Measurements from ENCODE around the gene TRIM26.

Gene TRIM26

GRCh38 chr6:30188541-30188940, 24.7 kb downstream of the TRIM26 start:
- no peak overlapping the region for H3K4me3 ChIP-seq (ENCODE audit: low read length)
- no peak for TF ChIP-seq CTCF (IDR thresholded peaks at IDR 0.05; ENCODE audit: insufficient read depth, low read depth, low read length, missing control alignments)
- no peak for DNase-seq (ENCODE audit: low read depth)

GRCh38 chr6:30185846-30186484, 27.2 kb downstream of the TRIM26 start:
- no peak for TF ChIP-seq CTCF (IDR thresholded peaks at IDR 0.05; ENCODE audit: insufficient read depth, low read depth, low read length, missing control alignments)
- no peak overlapping the region for H3K4me3 ChIP-seq (ENCODE audit: low read length)
- no peak for DNase-seq (ENCODE audit: low read depth)

- TF ChIP-seq CTCF (IDR thresholded peaks at IDR 0.05; ENCODE audit: insufficient read depth, low read depth, low read length, missing control alignments), result no peak
- no peak overlapping the region for H3K4me3 ChIP-seq (ENCODE audit: low read length)
- no peak for DNase-seq (ENCODE audit: low read depth)
Observed at GRCh38 chr6:30184417-30185031, 28.7 kb downstream of the TRIM26 start.

- H3K4me3 ChIP-seq (ENCODE audit: low read length), result no peak overlapping the region
- DNase-seq (ENCODE audit: low read depth), result no peak
- TF ChIP-seq CTCF (IDR thresholded peaks at IDR 0.05; ENCODE audit: insufficient read depth, low read depth, low read length, missing control alignments), result no peak
Observed at GRCh38 chr6:30180145-30180544, 33.1 kb downstream of the TRIM26 start.

DNA sequence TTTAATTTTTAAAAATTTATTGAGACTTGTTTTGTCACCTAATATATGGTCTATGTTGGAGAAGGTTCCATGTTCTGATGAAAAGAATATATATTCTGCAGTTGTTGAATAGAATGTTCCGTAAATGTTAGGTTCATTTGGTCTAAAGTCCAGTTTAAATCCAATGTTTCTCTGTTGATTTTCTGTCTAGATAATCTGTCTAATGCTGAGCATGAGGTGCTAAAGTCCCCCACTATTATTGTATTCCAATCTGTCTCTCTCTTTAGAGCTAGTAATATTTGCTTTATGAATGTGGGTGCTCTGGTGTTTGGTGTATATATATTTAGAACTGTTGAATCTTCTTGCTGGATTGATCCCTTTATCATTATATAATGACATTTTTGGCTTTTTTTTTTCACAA, 34.4 kb downstream of the TRIM26 start:
- no peak for DNase-seq (ENCODE audit: low read depth)
- H3K4me3 ChIP-seq (ENCODE audit: low read length), result no peak overlapping the region
- no peak for TF ChIP-seq CTCF (IDR thresholded peaks at IDR 0.05; ENCODE audit: insufficient read depth, low read depth, low read length, missing control alignments)

DNA sequence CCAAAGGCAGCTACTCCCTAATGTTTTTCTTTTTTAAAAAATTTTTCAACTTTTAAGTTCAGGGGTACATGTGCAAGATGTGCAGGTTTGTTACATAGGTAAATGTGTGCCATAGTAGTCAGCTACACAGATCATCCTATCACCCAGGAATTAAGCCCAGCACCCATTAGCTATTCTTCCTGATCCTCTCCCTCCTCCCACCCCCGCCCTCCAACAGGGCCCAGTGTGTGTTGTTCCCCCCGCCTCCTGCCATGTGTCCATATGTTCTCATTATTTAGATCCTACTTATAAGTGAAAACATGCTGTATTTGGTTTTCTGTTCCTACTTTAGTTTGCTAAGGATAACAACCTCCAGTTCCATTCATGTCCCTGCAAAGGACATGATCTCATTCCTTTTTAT, 37.4 kb downstream of the TRIM26 start:
- no peak for TF ChIP-seq CTCF (IDR thresholded peaks at IDR 0.05; ENCODE audit: insufficient read depth, low read depth, low read length, missing control alignments)
- no peak for DNase-seq (ENCODE audit: low read depth)
- no peak overlapping the region for H3K4me3 ChIP-seq (ENCODE audit: low read length)

DNA sequence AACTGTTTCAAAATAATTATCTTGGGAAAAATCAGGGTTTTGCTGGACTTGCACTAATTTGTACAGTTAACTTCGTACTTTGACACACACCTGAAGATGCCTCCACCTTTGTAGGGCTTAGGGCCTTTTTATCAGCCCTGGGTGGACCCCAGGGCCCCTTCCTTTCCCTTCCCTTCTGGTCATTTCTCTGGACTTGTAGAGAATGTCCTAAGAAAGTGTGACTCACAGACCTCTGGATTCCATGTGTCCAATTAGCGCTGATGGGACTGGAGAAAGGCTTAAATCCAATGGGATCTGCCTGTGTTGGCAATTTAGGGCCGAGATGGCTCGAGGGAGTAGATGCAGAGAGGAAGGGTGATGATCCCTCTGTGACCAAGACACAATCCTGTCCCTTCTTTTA, 40.5 kb downstream of the TRIM26 start:
- H3K4me3 ChIP-seq (ENCODE audit: low read length), result no peak overlapping the region
- no peak for TF ChIP-seq CTCF (IDR thresholded peaks at IDR 0.05; ENCODE audit: insufficient read depth, low read depth, low read length, missing control alignments)
- no peak for DNase-seq (ENCODE audit: low read depth)

Data from epithelial cell of esophagus (primary cell).